Coronary artery (tissue), 2 donors: Measurements from ENCODE around the gene TMEM63B.

Experiments used
- DNase-seq: peaks from one replicate; pipeline ENCODE4 v3.0.0-alpha.2; 2017; ENCODE audit warnings: low spot score
- H3K27ac ChIP-seq, 2 donors: fragments of 200-600 bp; sonication (generic); one replicate each; pipeline ENCODE4 v1.5.1; 2016 to 2019
- H3K4me3 ChIP-seq: fragments of 200-600 bp; sonication (generic); 2 replicates; pipeline ENCODE4 v1.5.1; 2016; ENCODE audit warnings: mild to moderate bottlenecking, moderate library complexity
- TF ChIP-seq, protein P1 (sequence below): fragments of 200-600 bp; sonication (generic); IDR thresholded peaks from one replicate; pipeline ENCODE4 v1.5.1; 2019; ENCODE audit warnings: antibody characterized with exemption

TMEM63B gene

DNA sequence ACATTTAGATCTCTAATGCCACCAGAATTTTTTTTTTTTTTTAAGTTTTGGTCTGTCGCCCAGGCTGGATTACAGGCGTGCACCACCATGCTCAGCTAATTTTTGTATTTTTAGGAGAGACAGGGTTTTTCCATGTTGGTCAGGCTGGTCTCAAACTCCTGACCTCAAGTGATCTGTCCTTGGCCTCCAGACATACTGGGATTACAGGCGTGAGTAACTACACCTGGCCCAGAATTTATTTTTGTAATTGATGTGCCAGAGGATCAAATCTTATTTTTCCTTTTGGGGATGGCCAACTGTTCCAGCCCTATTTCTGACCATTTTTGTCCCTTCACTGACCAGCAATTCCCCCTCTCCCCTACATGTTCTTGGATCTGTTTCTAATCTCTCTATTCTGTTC, 71.3 kb downstream of the TMEM63B start:
- DNase-seq = no peak
- TF ChIP-seq, protein P1, sequence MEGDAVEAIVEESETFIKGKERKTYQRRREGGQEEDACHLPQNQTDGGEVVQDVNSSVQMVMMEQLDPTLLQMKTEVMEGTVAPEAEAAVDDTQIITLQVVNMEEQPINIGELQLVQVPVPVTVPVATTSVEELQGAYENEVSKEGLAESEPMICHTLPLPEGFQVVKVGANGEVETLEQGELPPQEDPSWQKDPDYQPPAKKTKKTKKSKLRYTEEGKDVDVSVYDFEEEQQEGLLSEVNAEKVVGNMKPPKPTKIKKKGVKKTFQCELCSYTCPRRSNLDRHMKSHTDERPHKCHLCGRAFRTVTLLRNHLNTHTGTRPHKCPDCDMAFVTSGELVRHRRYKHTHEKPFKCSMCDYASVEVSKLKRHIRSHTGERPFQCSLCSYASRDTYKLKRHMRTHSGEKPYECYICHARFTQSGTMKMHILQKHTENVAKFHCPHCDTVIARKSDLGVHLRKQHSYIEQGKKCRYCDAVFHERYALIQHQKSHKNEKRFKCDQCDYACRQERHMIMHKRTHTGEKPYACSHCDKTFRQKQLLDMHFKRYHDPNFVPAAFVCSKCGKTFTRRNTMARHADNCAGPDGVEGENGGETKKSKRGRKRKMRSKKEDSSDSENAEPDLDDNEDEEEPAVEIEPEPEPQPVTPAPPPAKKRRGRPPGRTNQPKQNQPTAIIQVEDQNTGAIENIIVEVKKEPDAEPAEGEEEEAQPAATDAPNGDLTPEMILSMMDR = no peak
- H3K4me3 ChIP-seq = no peak overlapping the region
- peak overlapping the region; percentile 51 to 64 for H3K27ac ChIP-seq

DNA sequence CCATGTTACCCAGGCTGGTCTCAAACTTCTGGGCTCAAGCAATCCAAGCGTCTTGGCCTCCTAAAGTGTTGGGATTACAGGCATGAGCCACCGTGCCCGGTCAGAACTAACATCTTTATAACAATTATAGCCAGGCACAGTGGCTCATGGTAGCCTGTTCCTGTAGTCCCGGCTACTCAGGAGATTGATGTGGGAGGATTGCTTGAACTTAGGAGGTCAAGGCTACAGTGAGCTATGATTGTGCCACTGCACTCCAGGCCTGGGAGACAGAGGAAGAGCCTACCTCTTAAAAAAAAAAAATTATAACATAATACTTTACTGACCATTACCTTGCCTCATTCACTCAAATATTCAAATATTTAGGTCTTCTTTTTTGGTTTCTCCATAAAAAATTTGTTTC, 72.5 kb downstream of the TMEM63B start:
- H3K27ac ChIP-seq = no peak overlapping the region
- H3K4me3 ChIP-seq = no peak overlapping the region
- no peak for DNase-seq
- TF ChIP-seq, protein P1 = no peak

DNA sequence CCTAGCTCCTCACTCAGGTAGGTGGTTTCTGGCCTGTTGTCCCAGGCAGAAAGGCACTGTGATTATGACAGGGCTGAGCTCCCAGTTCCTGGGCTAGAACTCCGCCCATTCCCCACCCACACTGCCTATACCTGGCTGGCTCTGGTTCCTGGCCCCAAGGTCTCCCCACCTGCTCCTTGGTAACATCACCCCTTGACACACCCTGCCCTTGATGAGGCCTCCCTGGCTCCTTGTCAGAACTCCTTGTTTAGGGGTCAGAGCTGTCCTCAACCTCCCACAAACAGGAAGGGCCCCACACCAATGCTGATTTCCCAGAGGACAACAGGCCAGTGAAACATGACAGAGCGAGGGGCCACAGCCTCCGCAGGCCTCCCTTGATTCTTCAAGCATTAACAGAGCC, 73.8 kb downstream of the TMEM63B start:
- TF ChIP-seq, protein P1 = no peak
- Histone ChIP-seq H3K4me3 (no peak overlapping the region), H3K27ac (no peak overlapping the region)
- no peak for DNase-seq

DNA sequence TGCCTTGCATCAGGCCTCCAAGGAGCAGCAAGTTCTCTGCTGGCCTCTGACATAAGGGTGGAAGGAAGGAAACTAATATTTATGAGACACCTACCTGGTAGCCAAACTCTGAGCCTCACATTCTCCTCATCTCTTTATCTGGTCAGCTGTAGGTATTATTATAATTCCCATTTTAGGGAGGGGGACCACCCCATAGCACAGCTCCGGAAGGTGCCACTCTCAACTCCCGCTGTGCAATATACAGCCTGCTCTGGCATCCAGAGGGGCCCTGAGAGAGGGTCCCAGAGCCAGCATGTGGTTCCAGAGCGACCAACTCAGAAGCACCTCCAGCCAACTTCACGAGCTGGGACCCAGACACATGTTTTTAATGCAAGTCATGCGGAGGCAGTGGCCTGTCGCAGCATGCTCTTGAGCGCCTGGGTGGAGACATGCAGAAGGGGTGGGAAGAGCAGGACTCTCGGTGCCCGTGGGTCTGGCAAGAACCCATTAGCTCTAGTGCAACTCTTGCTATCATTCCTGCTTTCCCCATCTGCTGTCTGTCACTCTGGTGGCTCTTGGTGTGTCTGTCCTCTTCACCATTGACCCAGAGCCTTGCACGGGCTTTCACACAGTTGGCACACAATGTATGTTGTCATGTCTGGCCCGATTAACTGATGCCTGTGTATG, 74.4 kb downstream of the TMEM63B start:
- peak overlapping the region in 1 of 2 donors; percentile 13 for H3K27ac ChIP-seq
- DNase-seq = no peak
- TF ChIP-seq, protein P1 = no peak
- no peak overlapping the region for H3K4me3 ChIP-seq

DNA sequence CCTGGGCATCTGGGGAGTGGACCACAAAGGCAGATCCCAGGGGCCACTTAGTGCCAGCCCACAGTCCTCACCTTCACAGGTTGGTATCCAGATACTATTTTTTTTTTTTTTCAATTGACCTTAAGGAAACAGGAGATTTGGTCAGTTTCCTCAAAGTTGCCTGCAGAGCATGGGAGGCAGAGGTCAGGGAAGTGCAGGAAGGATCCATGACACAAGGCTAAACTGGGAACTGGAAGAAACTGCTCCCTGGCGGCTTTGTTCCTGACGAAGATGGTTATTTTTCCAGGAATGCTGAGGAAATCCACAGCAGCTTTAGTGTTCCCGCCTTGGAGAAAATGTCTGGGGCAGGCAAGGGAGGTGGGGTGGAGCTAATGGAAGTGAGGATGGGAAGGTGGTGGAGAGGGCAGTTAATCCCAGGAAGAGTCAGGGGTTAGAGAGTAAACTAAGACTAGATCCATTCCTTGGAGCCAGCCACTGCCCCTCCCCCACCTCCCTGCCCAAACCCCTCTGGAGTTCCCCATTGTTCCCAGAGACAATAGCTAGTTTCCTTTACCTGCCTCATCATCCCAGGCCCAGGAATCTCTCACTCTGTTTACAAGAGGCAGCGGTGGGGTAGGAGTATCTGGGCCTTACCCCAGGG, 75.1 kb downstream of the TMEM63B start:
- no peak for DNase-seq
- peak overlapping the region in 1 of 2 donors; percentile 35 for H3K27ac ChIP-seq

DNA sequence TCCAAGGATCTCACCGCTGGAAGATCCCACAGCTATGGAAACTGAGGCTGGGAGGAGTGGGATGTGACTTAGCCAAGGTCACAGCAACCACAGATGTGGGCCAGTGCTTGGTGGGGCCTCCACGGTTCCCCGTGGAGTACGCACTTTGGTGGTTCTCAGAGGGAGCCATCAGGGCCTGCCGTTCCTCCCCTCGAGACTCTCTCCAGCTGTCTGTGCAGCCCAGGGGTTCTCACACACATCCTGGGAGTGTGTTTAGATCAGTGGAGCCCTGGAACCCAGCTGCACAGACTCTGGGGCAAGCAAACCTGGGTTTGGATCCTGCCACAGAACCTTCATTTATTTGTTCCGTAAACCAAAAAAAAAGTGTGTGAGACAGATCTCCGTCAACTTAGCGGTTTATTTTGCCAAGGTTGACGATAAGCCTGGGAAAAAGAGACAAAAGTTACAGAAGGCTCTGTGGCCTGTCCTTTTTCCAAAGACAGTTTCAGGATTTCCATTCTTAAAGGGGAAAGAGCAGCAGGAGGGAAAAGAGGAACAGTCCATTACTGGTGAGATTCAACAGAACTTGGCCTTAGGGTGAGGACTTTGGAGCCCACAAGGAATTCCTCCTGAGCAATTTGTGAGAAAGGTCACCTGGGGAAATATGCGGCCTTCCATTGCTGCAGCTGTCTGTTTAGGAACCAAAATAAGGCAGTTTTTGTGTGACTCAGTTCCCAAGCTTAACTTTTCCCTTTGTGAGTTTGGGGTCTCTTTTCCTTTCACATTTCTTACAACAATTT, 75.8 kb downstream of the TMEM63B start:
- TF ChIP-seq, protein P1 = no peak
- Histone ChIP-seq H3K27ac (peak overlapping the region in 1 of 2 donors; percentile 35), H3K4me3 (no peak overlapping the region)
- DNase-seq = no peak

More for the DNA sequence above, 75.1 kb downstream of the TMEM63B start:
- TF ChIP-seq, protein P1 = no peak
- H3K4me3 ChIP-seq = no peak overlapping the region
